ENCODE results near the gene WRAP53. TPM values are rescaled to one million over a fixed set of nuclear protein-coding genes. Genes with fewer than 3 reads are reported as not detected.

The WRAP53 gene
- total and polyA plus RNA-seq, 5 donors = 4.0 to 6.3 (median 4.9) TPM

GRCh38 chr17:7748076-7748775, 59.9 kb downstream of the WRAP53 start:
- ATAC-seq = peak in 1 of 2 donors; percentile 48
- WGBS = 43% methylated on average over 10 of the region's 10 CpGs
- intact Hi-C loops (cut with DNase I) = loop anchor here in 2 of 4 donors (5.0 to 10.0 kb wide), 2 partner anchors 107 to 244 kb away; partner anchors contain the start of genes CYB5D1 (in 1 of the 2), NAA38 (in 1 of the 2) and TMEM88 (in 1 of the 2)
- H3K4me3 ChIP-seq (ENCODE audit: low read length) = no peak overlapping the region
- no peaks in the 10 kb centered on the region for H3K27me3 ChIP-seq (ENCODE audit: control insufficient read depth, insufficient read depth)
- DNase-seq = no peak
- no peak overlapping the region for H3K27ac ChIP-seq (ENCODE audit: low read length)
- peaks cover 5% of the 10 kb centered on the region for H3K4me1 ChIP-seq (ENCODE audit: control insufficient read depth, insufficient read depth, low read length)
- H3K9me3 ChIP-seq (ENCODE audit: control insufficient read depth, low read length) = no peaks in the 10 kb centered on the region

GRCh38 chr17:7750321-7750821, 62.1 kb downstream of the WRAP53 start:
- DNase-seq (no peak), ATAC-seq (no peak)
- H3K4me1 ChIP-seq (ENCODE audit: control insufficient read depth, insufficient read depth, low read length) = peaks cover 5% of the 10 kb centered on the region
- no peak overlapping the region for H3K4me3 ChIP-seq (ENCODE audit: low read length)
- H3K9me3 ChIP-seq (ENCODE audit: control insufficient read depth, low read length) = no peaks in the 10 kb centered on the region
- WGBS = 59% methylated on average over 4 of the region's 4 CpGs
- intact Hi-C loops (cut with DNase I) = no loop called here
- no peaks in the 10 kb centered on the region for H3K27me3 ChIP-seq (ENCODE audit: control insufficient read depth, insufficient read depth)
- H3K27ac ChIP-seq (ENCODE audit: low read length) = no peak overlapping the region

Other genes starting within 250 kb of the WRAP53 start
- 10 to 100 TPM; 13.9 to 34.8 (median 23.9) TPM for gene FGF11, start 249.0 kb upstream of the WRAP53 start, total RNA-seq
- gene FGF11, start 249.0 kb upstream of the WRAP53 start, polyA plus RNA-seq = 31.7 TPM
- gene CHRNB1, start 243.4 kb upstream of the WRAP53 start, total RNA-seq = 10 to 100 TPM; 11.4 to 15.6 (median 13.1) TPM
- 16.1 TPM for gene CHRNB1, start 243.4 kb upstream of the WRAP53 start, polyA plus RNA-seq
- gene ZBTB4, start 208.8 kb upstream of the WRAP53 start, total RNA-seq = 10 to 100 TPM; 73.6 to 86.2 (median 82.2) TPM
- gene ZBTB4, start 208.8 kb upstream of the WRAP53 start, polyA plus RNA-seq = 41.7 TPM
- gene SLC35G6, start 207.0 kb upstream of the WRAP53 start, total RNA-seq = not detected
- gene SLC35G6, start 207.0 kb upstream of the WRAP53 start, polyA plus RNA-seq = not detected
- gene POLR2A, start 204.1 kb upstream of the WRAP53 start, total RNA-seq = 10 to 100 TPM; 41.9 to 51.4 (median 47.4) TPM
- gene POLR2A, start 204.1 kb upstream of the WRAP53 start, polyA plus RNA-seq = 22.3 TPM
- 10 to 100 TPM; 42.9 to 52.0 (median 47.5) TPM for gene TNFSF12, start 139.4 kb upstream of the WRAP53 start, total RNA-seq
- gene TNFSF12, start 139.4 kb upstream of the WRAP53 start, polyA plus RNA-seq = 58.4 TPM
- gene TNFSF13, start 129.7 kb upstream of the WRAP53 start, total RNA-seq = 10 to 100 TPM; 14.6 to 19.9 (median 15.7) TPM
- gene TNFSF13, start 129.7 kb upstream of the WRAP53 start, polyA plus RNA-seq = 15.3 TPM
- 10 to 100 TPM; 27.2 to 37.2 (median 34.2) TPM for gene SENP3, start 126.6 kb upstream of the WRAP53 start, total RNA-seq
- gene SENP3, start 126.6 kb upstream of the WRAP53 start, polyA plus RNA-seq = 45.2 TPM
- gene CD68, start 108.8 kb upstream of the WRAP53 start, total RNA-seq = 10 to 100 TPM; 34.6 to 45.6 (median 44.1) TPM
- 19.4 TPM for gene CD68, start 108.8 kb upstream of the WRAP53 start, polyA plus RNA-seq
- gene MPDU1, start 104.6 kb upstream of the WRAP53 start, total RNA-seq = 10 to 100 TPM; 19.3 to 32.7 (median 29.4) TPM
- gene MPDU1, start 104.6 kb upstream of the WRAP53 start, polyA plus RNA-seq = 43.7 TPM
- gene SOX15, start 98.4 kb upstream of the WRAP53 start, total RNA-seq = 1 to 10 TPM; 5.4 to 6.2 (median 5.9) TPM
- gene SOX15, start 98.4 kb upstream of the WRAP53 start, polyA plus RNA-seq = 7.0 TPM
- gene FXR2, start 73.6 kb upstream of the WRAP53 start, total RNA-seq = 100 to 1,000 TPM in 1 of 4 donors, 10 to 100 TPM in 3; 78.9 to 109 (median 87.2) TPM
- 79.3 TPM for gene FXR2, start 73.6 kb upstream of the WRAP53 start, polyA plus RNA-seq
- gene SAT2, start 60.7 kb upstream of the WRAP53 start, total RNA-seq = 100 to 1,000 TPM in 2 of 4 donors, 10 to 100 TPM in 2; 85.1 to 117 (median 93.7) TPM
- 141 TPM for gene SAT2, start 60.7 kb upstream of the WRAP53 start, polyA plus RNA-seq
- gene SHBG, start 58.3 kb upstream of the WRAP53 start, total RNA-seq = 1 to 10 TPM in 1 of 4 donors, under 1 TPM in 2, not detected in 1; 0.71 to 1.2 (median 0.82) TPM
- gene SHBG, start 58.3 kb upstream of the WRAP53 start, polyA plus RNA-seq = 0.57 TPM
- gene ATP1B2, start 37.6 kb upstream of the WRAP53 start, total RNA-seq = 10 to 100 TPM in 1 of 4 donors, 1 to 10 TPM in 3; 3.1 to 10.2 (median 5.3) TPM
- gene ATP1B2, start 37.6 kb upstream of the WRAP53 start, polyA plus RNA-seq = 2.8 TPM
- 10 to 100 TPM; 13.2 to 16.3 (median 14.2) TPM for gene TP53, start 987 bp upstream of the WRAP53 start, total RNA-seq
- 6.1 TPM for gene TP53, start 987 bp upstream of the WRAP53 start, polyA plus RNA-seq
- under 1 TPM; 0.31 to 0.97 (median 0.54) TPM for gene EFNB3, start 16.7 kb downstream of the WRAP53 start, total RNA-seq
- gene EFNB3, start 16.7 kb downstream of the WRAP53 start, polyA plus RNA-seq = 0.59 TPM
- under 1 TPM in 3 of 4 donors, not detected in 1; 0.03 to 0.22 (median 0.06) TPM for gene DNAH2, start 29.3 kb downstream of the WRAP53 start, total RNA-seq
- gene DNAH2, start 29.3 kb downstream of the WRAP53 start, polyA plus RNA-seq = 0.11 TPM
- gene KDM6B, start 145.7 kb downstream of the WRAP53 start, total RNA-seq = 10 to 100 TPM; 25.7 to 28.1 (median 27.5) TPM
- 18.6 TPM for gene KDM6B, start 145.7 kb downstream of the WRAP53 start, polyA plus RNA-seq
- 10 to 100 TPM in 3 of 4 donors, 1 to 10 TPM in 1; 9.0 to 24.6 (median 16.3) TPM for gene TMEM88, start 166.6 kb downstream of the WRAP53 start, total RNA-seq
- 74.5 TPM for gene TMEM88, start 166.6 kb downstream of the WRAP53 start, polyA plus RNA-seq
- gene NAA38, start 169.1 kb downstream of the WRAP53 start, total RNA-seq = 100 to 1,000 TPM in 1 of 4 donors, 10 to 100 TPM in 3; 59.9 to 103 (median 95.6) TPM
- gene NAA38, start 169.1 kb downstream of the WRAP53 start, polyA plus RNA-seq = 160 TPM
- gene CYB5D1, start 169.5 kb downstream of the WRAP53 start, total RNA-seq = 10 to 100 TPM; 12.6 to 16.2 (median 15.4) TPM
- 12.1 TPM for gene CYB5D1, start 169.5 kb downstream of the WRAP53 start, polyA plus RNA-seq
- gene CHD3, start 200.3 kb downstream of the WRAP53 start, total RNA-seq = 10 to 100 TPM; 31.2 to 38.8 (median 35.0) TPM
- 45.3 TPM for gene CHD3, start 200.3 kb downstream of the WRAP53 start, polyA plus RNA-seq
- gene RNF227, start 227.8 kb downstream of the WRAP53 start, total RNA-seq = 1 to 10 TPM in 3 of 4 donors, under 1 TPM in 1; 0.89 to 2.1 (median 1.5) TPM
- gene RNF227, start 227.8 kb downstream of the WRAP53 start, polyA plus RNA-seq = 1.5 TPM
- gene KCNAB3, start 241.4 kb downstream of the WRAP53 start, total RNA-seq = 1 to 10 TPM in 1 of 4 donors, under 1 TPM in 3; 0.60 to 1.2 (median 0.70) TPM
- 0.50 TPM for gene KCNAB3, start 241.4 kb downstream of the WRAP53 start, polyA plus RNA-seq
- gene TRAPPC1, start 243.5 kb downstream of the WRAP53 start, total RNA-seq = 100 to 1,000 TPM in 3 of 4 donors, 10 to 100 TPM in 1; 73.4 to 109 (median 104) TPM
- 135 TPM for gene TRAPPC1, start 243.5 kb downstream of the WRAP53 start, polyA plus RNA-seq
- gene CNTROB, start 243.7 kb downstream of the WRAP53 start, total RNA-seq = 10 to 100 TPM in 3 of 4 donors, 1 to 10 TPM in 1; 9.6 to 14.6 (median 10.4) TPM
- gene CNTROB, start 243.7 kb downstream of the WRAP53 start, polyA plus RNA-seq = 9.6 TPM

All from right cardiac atrium (tissue), 5 donors.